ENCODE measurements around the gene ANTXR2. TPM values are rescaled to one million over a fixed set of nuclear protein-coding genes. Genes with fewer than 3 reads are reported as not detected.

Gene ANTXR2
- total RNA-seq, 4 donors from 2014 or later, result 69.6 to 139 (median 118) TPM

- Histone ChIP-seq H3K27me3 (no peaks in the 10 kb centered on the region), H3K9me3 (no peaks in the 10 kb centered on the region), H3K4me3 (no peak overlapping the region), H3K27ac (no peak overlapping the region), H3K36me3 (no peaks in the 10 kb centered on the region), H3K4me1 (peaks cover 0 to 14% (median 0%) of the 10 kb centered on the region in 4 donors)
- 79 to 81% methylated on average over 1 of the region's 1 CpG for WGBS, 2 donors
- no peak for DNase-seq (ENCODE audit: low spot score in 2 of 2)
- TF ChIP-seq POLR2A (IDR thresholded peaks at IDR 0.05) (no peak), EP300 (IDR thresholded peaks at IDR 0.05) (no peak), CTCF (IDR thresholded peaks at IDR 0.05) (no peak)
These were observed 25.6 kb upstream of the ANTXR2 start for GRCh38 chr4:80098635-80099034.

GRCh38 chr4:80097400-80098177, 24.6 kb upstream of the ANTXR2 start:
- DNase-seq (ENCODE audit: low spot score in 2 of 2), result peak; percentile 42 to 65

GRCh38 chr4:80096175-80096850, 23.3 kb upstream of the ANTXR2 start:
- no peaks in the 10 kb centered on the region for H3K36me3 ChIP-seq
- WGBS, 2 donors, result 54 to 64% methylated on average over 4 of the region's 4 CpGs
- peaks cover 0 to 14% (median 0%) of the 10 kb centered on the region in 4 donors for H3K4me1 ChIP-seq
- TF ChIP-seq EP300 (IDR thresholded peaks at IDR 0.05), result no peak
- H3K27ac ChIP-seq, result no peak overlapping the region
- no peak for DNase-seq (ENCODE audit: low spot score in 2 of 2)
- H3K4me3 ChIP-seq, result no peak overlapping the region
- H3K9me3 ChIP-seq, result no peaks in the 10 kb centered on the region
- no peaks in the 10 kb centered on the region for H3K27me3 ChIP-seq

More at GRCh38 chr4:80097400-80098177, 24.6 kb upstream of the ANTXR2 start:
- H3K9me3 ChIP-seq, result no peaks in the 10 kb centered on the region
- no peak overlapping the region for H3K27ac ChIP-seq
- 21 to 33% methylated on average over 4 of the region's 4 CpGs for WGBS, 2 donors
- H3K4me1 ChIP-seq, result peaks cover 0 to 14% (median 0%) of the 10 kb centered on the region in 4 donors
- no peaks in the 10 kb centered on the region for H3K27me3 ChIP-seq
- no peak overlapping the region for H3K4me3 ChIP-seq
- no peaks in the 10 kb centered on the region for H3K36me3 ChIP-seq
- TF ChIP-seq CTCF (IDR thresholded peaks at IDR 0.05) (no peak), EP300 (IDR thresholded peaks at IDR 0.05) (peak in 1 of 2 donors; percentile 57), POLR2A (IDR thresholded peaks at IDR 0.05) (no peak)

GRCh38 chr4:80094191-80094590, 21.2 kb upstream of the ANTXR2 start:
- Histone ChIP-seq H3K36me3 (no peaks in the 10 kb centered on the region), H3K4me3 (no peak overlapping the region), H3K27ac (no peak overlapping the region), H3K4me1 (peaks cover 0 to 14% (median 0%) of the 10 kb centered on the region in 4 donors), H3K27me3 (no peaks in the 10 kb centered on the region), H3K9me3 (no peaks in the 10 kb centered on the region)
- 54 to 85% methylated on average over 1 of the region's 1 CpG for WGBS, 2 donors
- DNase-seq (ENCODE audit: low spot score in 2 of 2), result no peak
- TF ChIP-seq EP300 (IDR thresholded peaks at IDR 0.05), result no peak
- no peak for TF ChIP-seq CTCF (IDR thresholded peaks at IDR 0.05)
- TF ChIP-seq POLR2A (IDR thresholded peaks at IDR 0.05), result no peak

- WGBS, 2 donors, result 81 to 83% methylated on average over 3 of the region's 3 CpGs
- TF ChIP-seq CTCF (IDR thresholded peaks at IDR 0.05), result no peak
- TF ChIP-seq POLR2A (IDR thresholded peaks at IDR 0.05), result no peak
- no peak for TF ChIP-seq EP300 (IDR thresholded peaks at IDR 0.05)
- H3K27ac ChIP-seq, result no peak overlapping the region
- no peaks in the 10 kb centered on the region for H3K9me3 ChIP-seq
- no peak for DNase-seq (ENCODE audit: low spot score in 2 of 2)
- no peaks in the 10 kb centered on the region for H3K36me3 ChIP-seq
- no peak overlapping the region for H3K4me3 ChIP-seq
- no peaks in the 10 kb centered on the region for H3K27me3 ChIP-seq
- H3K4me1 ChIP-seq, result peaks cover 0 to 14% (median 0%) of the 10 kb centered on the region in 4 donors
These were observed 20.5 kb upstream of the ANTXR2 start for GRCh38 chr4:80093563-80093962.
